HEK293 (cell line): Measurements from ENCODE around the gene SWAP70.

Experiments
- CTCF ChIP-seq: fragments of 450-650 bp; formaldehyde crosslinking; IDR thresholded peaks from 2 replicates; pipeline ENCODE4 v1.5.1; 2016; ENCODE audit warnings: missing biosample characterization, missing genetic modification characterization
- OVOL3 ChIP-seq: fragments of 450-650 bp; formaldehyde crosslinking; IDR thresholded peaks from 2 replicates; pipeline ENCODE4 v1.5.1; 2016; ENCODE audit warnings: missing biosample characterization, missing genetic modification characterization
- ZBTB6 ChIP-seq: fragments of 450-650 bp; formaldehyde crosslinking; IDR thresholded peaks from 2 replicates; pipeline ENCODE4 v1.5.1; 2017; ENCODE audit warnings: missing biosample characterization, missing genetic modification characterization
- ZNF335 ChIP-seq: fragments of 450-650 bp; formaldehyde crosslinking; conservative IDR thresholded peaks from 2 replicates; pipeline ENCODE4 v1.5.1; 2016; ENCODE audit warnings: missing biosample characterization, missing genetic modification characterization
- ZNF394 ChIP-seq: fragments of 450-650 bp; formaldehyde crosslinking; IDR thresholded peaks from 2 replicates; pipeline ENCODE4 v1.5.1; 2016; ENCODE audit warnings: missing biosample characterization, missing genetic modification characterization, mild to moderate bottlenecking, moderate library complexity, borderline replicate concordance
- ZNF433 ChIP-seq: fragments of 450-650 bp; formaldehyde crosslinking; IDR thresholded peaks from 2 replicates; pipeline ENCODE4 v1.5.1; 2016; ENCODE audit warnings: missing biosample characterization, missing genetic modification characterization, low read depth
- ZNF830 ChIP-seq: fragments of 450-650 bp; IDR thresholded peaks from 2 replicates; pipeline ENCODE4 v1.5.0; 2018; ENCODE audit warnings: missing biosample characterization, missing genetic modification characterization, low read depth, mild to moderate bottlenecking, moderate library complexity

GRCh38 chr11:9773524-9773923 lies 109.6 kb downstream of the SWAP70 start:
- no peak for TF ChIP-seq CTCF (tag by site-specific recombination)
- TF ChIP-seq ZBTB6 (tag by site-specific recombination), result no peak
- no peak for TF ChIP-seq ZNF433 (tag by site-specific recombination)
- TF ChIP-seq ZNF830 (tag by site-specific recombination), result no peak
- TF ChIP-seq ZNF335, result no peak
- TF ChIP-seq ZNF394 (tag by site-specific recombination), result no peak
- no peak for TF ChIP-seq OVOL3 (tag by site-specific recombination)
